ENCODE measurements around the gene RBMXL3.

Gene RBMXL3

DNA sequence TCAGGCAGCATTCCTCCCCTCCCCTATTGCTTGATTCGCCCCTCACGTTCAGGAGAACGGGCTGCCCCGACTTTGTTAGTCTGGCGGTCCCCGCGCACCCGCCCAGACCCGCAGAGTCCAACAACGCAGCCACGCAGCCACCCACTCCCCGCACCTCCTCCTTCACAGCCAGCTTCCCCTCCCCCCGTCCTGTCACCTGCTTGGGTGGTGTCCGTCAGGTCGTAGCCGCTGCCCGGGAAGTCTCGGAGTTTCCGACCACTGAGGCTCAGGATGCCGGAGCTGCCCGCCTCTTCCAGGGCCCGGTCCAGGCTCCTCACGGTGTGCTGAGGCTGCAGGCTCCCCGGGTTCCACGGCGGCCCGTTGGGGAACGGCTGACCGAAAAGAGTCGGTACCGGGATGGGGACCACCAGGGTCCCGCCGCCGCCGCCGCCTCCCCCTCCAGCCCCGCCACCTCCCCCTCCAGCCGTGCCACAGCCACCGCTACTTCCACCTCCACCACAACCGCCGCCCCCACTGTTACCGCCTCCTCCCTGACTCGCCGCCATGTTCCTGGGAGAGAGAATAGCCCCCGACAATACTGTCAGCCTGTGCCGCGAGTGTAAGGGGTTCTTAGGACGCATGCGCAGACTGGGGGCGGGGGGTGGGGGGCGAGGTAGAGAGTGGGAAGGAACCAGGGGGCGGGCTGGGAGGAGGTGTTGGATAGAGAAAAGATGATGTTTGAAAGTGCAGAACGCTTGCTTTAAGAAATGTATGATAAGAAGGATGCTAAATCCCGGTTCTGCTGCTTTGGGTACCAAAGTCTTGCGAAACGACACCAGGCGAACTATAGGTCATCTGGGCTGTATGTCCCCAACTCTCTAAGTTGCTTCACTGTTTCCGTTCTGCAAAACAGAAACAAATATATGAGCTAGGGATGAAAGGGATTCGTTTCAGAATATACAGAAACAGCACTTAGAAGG, 44.6 kb downstream of the RBMXL3 start, which contains the start of gene LRCH2:
Gene LRCH2 (minus strand): TSS at position 600 of the 959 bp plus-strand sequence. CDS start 55 bp downstream, at position 545.
- DNase-seq = no peak

GRCh38 chrX:115234461-115234860, 45.3 kb downstream of the RBMXL3 start:
- no peak for DNase-seq

DNA sequence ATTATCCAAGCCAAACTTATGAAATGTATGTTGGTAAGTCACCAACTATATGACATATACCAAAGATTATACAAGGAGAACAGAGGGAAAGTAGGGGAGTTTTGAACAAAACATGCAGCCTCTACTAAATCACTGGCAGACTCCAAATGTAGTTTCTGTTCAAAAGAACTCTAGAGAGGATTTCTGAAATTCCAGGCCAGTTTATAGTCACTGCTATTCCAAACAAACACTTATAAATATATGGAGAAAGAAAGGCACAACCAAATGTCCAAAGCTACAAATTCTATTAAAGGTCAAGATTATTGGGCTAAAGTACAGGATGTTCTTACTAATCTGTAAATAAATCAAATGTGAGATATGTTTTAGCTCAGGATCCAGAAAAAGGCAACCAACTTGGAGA, 47.4 kb downstream of the RBMXL3 start:
- DNase-seq = no peak

DNA sequence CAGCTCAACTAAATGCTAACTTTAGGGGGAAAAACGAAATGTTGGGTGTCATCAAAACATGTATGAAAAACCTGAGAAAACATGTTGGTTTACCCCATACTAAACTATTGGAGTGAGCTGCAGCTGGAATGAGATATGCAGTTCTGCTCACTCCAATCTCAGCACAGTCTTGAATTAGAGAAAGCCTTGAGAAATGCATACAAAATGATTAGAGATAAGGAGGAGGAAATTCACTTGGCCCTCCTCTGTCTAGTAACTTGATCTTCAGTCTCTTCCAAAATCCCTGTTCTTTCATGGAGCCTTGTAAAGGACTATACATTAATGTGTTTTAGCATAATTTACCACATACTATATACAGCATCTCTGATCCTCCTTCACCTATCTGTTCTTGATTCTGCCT, 47.8 kb downstream of the RBMXL3 start:
- DNase-seq = no peak
